ENCODE data around the gene LLPH. TPM values are rescaled to one million over a fixed set of nuclear protein-coding genes. Genes with fewer than 3 reads are reported as not detected.

The LLPH gene
- polyA plus RNA-seq, 1 experiment, result 25.7 TPM

- DNase-seq (ENCODE audit: low read depth, low spot score), result no peak
- no peak for TF ChIP-seq CTCF (IDR thresholded peaks at IDR 0.05; ENCODE audit: low read depth, low read length)
- no peaks in the 10 kb centered on the region for H3K27me3 ChIP-seq (ENCODE audit: control insufficient read depth, insufficient read depth, low read length)
- ChIA-PET CTCF (interaction anchor here (1.9 kb wide), 1 partner anchor 10 kb away, joined by 8 read pairs; no protein-coding TSS in a partner anchor), POLR2A (no interaction called here)
- H3K9me3 ChIP-seq (ENCODE audit: control insufficient read depth, insufficient read depth, low read length), result no peaks in the 10 kb centered on the region
- no peak overlapping the region for H3K27ac ChIP-seq (ENCODE audit: low read depth, low read length)
- no peak overlapping the region for H3K4me3 ChIP-seq (ENCODE audit: low read depth, low read length)
Measured at GRCh38 chr12:66117242-66117641, 13.3 kb downstream of the LLPH start.

GRCh38 chr12:66115071-66115600, 15.4 kb downstream of the LLPH start:
- no peak for TF ChIP-seq CTCF (IDR thresholded peaks at IDR 0.05; ENCODE audit: low read depth, low read length)
- POLR2A ChIA-PET, result no interaction called here
- Histone ChIP-seq H3K27me3 (ENCODE audit: control insufficient read depth, insufficient read depth, low read length) (no peaks in the 10 kb centered on the region), H3K9me3 (ENCODE audit: control insufficient read depth, insufficient read depth, low read length) (no peaks in the 10 kb centered on the region), H3K4me3 (ENCODE audit: low read depth, low read length) (no peak overlapping the region), H3K27ac (ENCODE audit: low read depth, low read length) (no peak overlapping the region)
- DNase-seq (ENCODE audit: low read depth, low spot score), result no peak
- CTCF ChIA-PET, result interaction anchor here (1.9 kb wide), 1 partner anchor 7 kb away, joined by 8 read pairs; no protein-coding TSS in a partner anchor

GRCh38 chr12:66113471-66113870, 17.1 kb downstream of the LLPH start:
- Histone ChIP-seq H3K27me3 (ENCODE audit: control insufficient read depth, insufficient read depth, low read length) (no peaks in the 10 kb centered on the region), H3K4me3 (ENCODE audit: low read depth, low read length) (no peak overlapping the region), H3K9me3 (ENCODE audit: control insufficient read depth, insufficient read depth, low read length) (no peaks in the 10 kb centered on the region), H3K27ac (ENCODE audit: low read depth, low read length) (no peak overlapping the region)
- DNase-seq (ENCODE audit: low read depth, low spot score), result no peak
- POLR2A ChIA-PET, result no interaction called here
- TF ChIP-seq CTCF (IDR thresholded peaks at IDR 0.05; ENCODE audit: low read depth, low read length), result no peak
- CTCF ChIA-PET, result no interaction called here

DNA sequence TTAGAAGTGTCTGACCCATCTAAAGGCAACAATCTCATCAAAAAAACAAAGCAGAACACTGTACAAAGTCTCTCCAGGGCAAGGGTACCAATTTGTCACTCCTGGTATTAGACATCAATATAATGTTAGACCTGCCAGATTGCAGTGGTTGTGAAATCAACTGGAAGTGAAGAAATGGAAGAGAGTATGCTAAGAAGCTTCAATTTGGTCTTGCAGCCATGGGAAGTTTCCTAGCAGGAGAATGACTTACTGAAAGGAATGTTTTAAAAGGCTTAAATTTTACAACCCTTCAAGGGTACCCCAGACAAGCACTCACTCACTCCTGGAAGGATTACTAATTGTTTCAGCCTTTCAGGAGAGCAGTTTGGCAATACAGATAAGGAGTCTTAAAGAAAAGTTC, 18.9 kb downstream of the LLPH start:
- DNase-seq (ENCODE audit: low read depth, low spot score), result no peak
- H3K27ac ChIP-seq (ENCODE audit: low read depth, low read length), result no peak overlapping the region
- TF ChIP-seq CTCF (IDR thresholded peaks at IDR 0.05; ENCODE audit: low read depth, low read length), result no peak
- no peaks in the 10 kb centered on the region for H3K9me3 ChIP-seq (ENCODE audit: control insufficient read depth, insufficient read depth, low read length)
- H3K4me3 ChIP-seq (ENCODE audit: low read depth, low read length), result no peak overlapping the region
- no peaks in the 10 kb centered on the region for H3K27me3 ChIP-seq (ENCODE audit: control insufficient read depth, insufficient read depth, low read length)
- POLR2A ChIA-PET, result no interaction called here
- CTCF ChIA-PET, result no interaction called here

- H3K9me3 ChIP-seq (ENCODE audit: control insufficient read depth, insufficient read depth, low read length), result no peaks in the 10 kb centered on the region
- ChIA-PET CTCF (no interaction called here), POLR2A (no interaction called here)
- H3K27ac ChIP-seq (ENCODE audit: low read depth, low read length), result no peak overlapping the region
- H3K4me3 ChIP-seq (ENCODE audit: low read depth, low read length), result no peak overlapping the region
- no peaks in the 10 kb centered on the region for H3K27me3 ChIP-seq (ENCODE audit: control insufficient read depth, insufficient read depth, low read length)
- DNase-seq (ENCODE audit: low read depth, low spot score), result no peak
- no peak for TF ChIP-seq CTCF (IDR thresholded peaks at IDR 0.05; ENCODE audit: low read depth, low read length)
Measured at GRCh38 chr12:66109056-66109455, 21.5 kb downstream of the LLPH start.

All from AG04450 (cell line).